Fibroblast of the aortic adventitia (primary cell): ENCODE measurements around the gene RAB31. TPM values are rescaled to one million over a fixed set of nuclear protein-coding genes. Genes with fewer than 3 reads are reported as not detected.

Experiments
- DNase-seq: peaks from one replicate; pipeline ENCODE4 v3.0.0-alpha.2; 2010; ENCODE audit warnings: low read depth
- H3K4me3 ChIP-seq: 2 replicates; pipeline ENCODE4 v1.5.1; 2011; ENCODE audit warnings: low read depth, mild to moderate bottlenecking, control low read depth, low read length, moderate library complexity
- CTCF ChIP-seq: IDR thresholded peaks from 2 replicates; pipeline ENCODE4 v1.5.1; 2011; ENCODE audit warnings: mild to moderate bottlenecking, low read length, control low read depth, inconsistent platforms; ENCODE audit not compliant: insufficient read depth
- total RNA-seq: library from RNA; depleted of rRNA; stranded (reverse); fragments of >200 nt; gene quantifications from 2 replicates; pipeline ENCODE4 v1.2.3, GENCODE V29; 2012; ENCODE audit warnings: low replicate concordance

The RAB31 gene
- total RNA-seq, 1 donor, result 90.4 TPM

DNA sequence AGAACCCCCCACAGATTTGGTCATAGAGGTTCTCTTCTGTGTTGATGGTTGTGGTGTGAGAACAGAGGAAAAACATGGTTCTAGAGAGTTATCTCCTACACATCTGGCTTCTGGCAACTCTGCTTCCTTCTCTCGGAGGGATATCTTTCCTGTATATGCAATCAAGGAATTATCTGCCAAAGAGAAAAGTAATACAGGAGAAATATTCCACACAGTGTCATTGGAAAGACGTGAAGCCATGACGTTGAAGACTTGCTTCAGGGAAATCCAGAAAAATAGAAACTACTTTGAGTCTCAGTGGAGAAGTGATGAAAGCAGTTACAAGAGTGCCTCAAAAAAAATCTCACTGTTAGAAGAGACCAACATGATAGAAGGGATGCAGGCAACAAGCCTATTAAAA, 78.5 kb downstream of the RAB31 start:
- TF ChIP-seq CTCF, result no peak

DNA sequence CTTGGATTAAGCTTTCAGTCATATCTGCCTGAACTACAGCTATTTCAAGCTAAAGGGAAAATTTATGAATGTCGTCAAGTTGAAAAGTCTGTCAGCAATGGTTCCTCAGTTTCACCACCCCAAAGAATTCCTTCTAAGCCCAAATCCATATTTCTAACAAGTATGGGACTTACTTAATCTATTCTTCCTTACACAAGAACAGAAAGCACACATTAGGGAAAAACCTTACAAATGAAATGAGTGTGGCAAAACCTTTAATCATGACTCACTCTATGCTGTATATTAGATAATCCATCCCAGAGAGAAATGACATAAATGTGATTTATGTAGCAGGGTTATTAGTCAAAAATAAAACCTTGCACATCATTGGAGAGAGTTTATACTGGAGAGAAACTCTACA, 78.9 kb downstream of the RAB31 start:
- H3K4me3 ChIP-seq, result no peak overlapping the region
- no peak for TF ChIP-seq CTCF
- DNase-seq, result peak; percentile 28

More for the DNA sequence above, 78.5 kb downstream of the RAB31 start:
- H3K4me3 ChIP-seq, result no peak overlapping the region
- DNase-seq, result no peak

DNA sequence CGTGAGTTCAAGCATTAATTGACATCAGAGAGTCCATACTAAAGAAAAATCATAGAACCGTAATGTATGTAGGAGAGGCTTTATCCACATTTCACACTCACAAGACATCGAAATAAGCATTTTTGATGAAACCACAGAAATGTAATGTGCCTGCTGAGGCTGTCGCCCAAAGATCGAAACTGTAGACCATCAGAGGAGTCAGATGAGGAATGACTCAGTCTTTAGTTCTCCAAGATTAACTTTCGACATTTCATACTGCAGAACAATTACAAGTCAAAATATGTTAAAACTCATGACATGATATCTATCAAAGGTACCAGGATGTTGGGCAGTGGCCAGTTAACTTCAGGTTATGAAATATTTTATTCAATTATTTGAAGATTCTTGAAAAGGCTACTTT, 79.6 kb downstream of the RAB31 start:
- H3K4me3 ChIP-seq, result no peak overlapping the region
- DNase-seq, result peak; percentile 58
- no peak for TF ChIP-seq CTCF

- H3K4me3 ChIP-seq, result no peak overlapping the region
- TF ChIP-seq CTCF, result no peak
- DNase-seq, result no peak
These were observed 80.0 kb downstream of the RAB31 start for GRCh38 chr18:9788140-9788539.

GRCh38 chr18:9788860-9789259, 80.8 kb downstream of the RAB31 start:
- DNase-seq, result no peak
- no peak for TF ChIP-seq CTCF
- no peak overlapping the region for H3K4me3 ChIP-seq

DNA sequence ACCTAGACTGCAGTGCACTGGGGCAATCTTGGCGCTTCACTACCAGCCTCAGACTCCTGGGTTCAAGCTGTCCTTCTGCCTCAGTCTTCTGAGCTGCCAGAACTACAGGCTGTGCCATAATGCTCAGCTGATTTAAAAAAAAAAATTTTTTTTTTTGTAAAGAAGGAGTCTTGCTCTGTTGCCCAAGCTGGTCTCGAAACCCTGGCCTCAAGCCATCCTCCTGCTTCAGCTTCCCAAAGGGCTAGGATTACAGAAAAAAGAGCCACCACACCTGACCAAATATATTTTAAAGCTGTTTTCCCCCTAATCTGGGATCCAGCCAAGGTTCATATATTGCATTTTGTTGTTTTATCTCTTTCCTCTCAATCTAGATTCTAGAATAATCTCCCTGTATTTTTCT, 82.2 kb downstream of the RAB31 start:
- DNase-seq, result peak; percentile 43
- no peak overlapping the region for H3K4me3 ChIP-seq
- TF ChIP-seq CTCF, result no peak

- DNase-seq, result no peak
- no peak for TF ChIP-seq CTCF
- H3K4me3 ChIP-seq, result no peak overlapping the region
These were observed 83.9 kb downstream of the RAB31 start for GRCh38 chr18:9791991-9792390.
